Spleen (tissue), 7 donors: ENCODE measurements around the gene GPHN.
"Not testable (repeated sequence)": the region's sequence is repeated elsewhere in the genome, so short reads cannot be mapped to it uniquely, and the experiment has no call there.

Experiments
- CTCF ChIP-seq, 11 experiments: fragments of 200-600 bp in 7 of 11; fragments of 450-650 bp in 4 of 11; sonication (generic) in 4 of 11; IDR thresholded peaks in 8 of 11; conservative IDR thresholded peaks in 3 of 11; 1 replicate in 7 of 11; 2 replicates in 4 of 11; pipeline versions ENCODE4 v1.4.0 to v1.8.0; 2016 to 2021; ENCODE audit warnings: antibody characterized with exemption in 11 of 11, inconsistent platforms in 4 of 11, mild to moderate bottlenecking in 1 of 11
- POLR2A ChIP-seq, 3 donors: fragments of 450-650 bp; IDR thresholded peaks; one replicate each; pipeline ENCODE4 v1.5.1; 2017; ENCODE audit warnings: antibody characterized with exemption in 3 of 3, mild to moderate bottlenecking in 1 of 3
- donor health status: DM: no; HTN: no; CAD: no; lungs with moderate emphysema.
- donor health status: DM: no; HTN: no; CAD: no.
- donor health status: DM: no; HTN: no; CAD: no.

GRCh38 chr14:66545191-66545590 lies 37.2 kb downstream of the GPHN start:
- not testable (repeated sequence) for TF ChIP-seq POLR2A (IDR thresholded peaks at IDR 0.05); CTCF (IDR thresholded peaks at IDR 0.05 in 8 of 11, conservative IDR thresholded peaks at IDR 0.05 in 3 of 11)
